GM18511 (cell line): ENCODE data around the gene MARCHF9.

Experiments
- ATAC-seq: cut with Tn5 transposase; IDR thresholded peaks from one replicate; pipeline ENCODE4 v1.9.1; 2021; ENCODE audit warnings: mild to moderate bottlenecking, moderate library complexity; ENCODE audit not compliant: unreplicated experiment

MARCHF9 gene

DNA sequence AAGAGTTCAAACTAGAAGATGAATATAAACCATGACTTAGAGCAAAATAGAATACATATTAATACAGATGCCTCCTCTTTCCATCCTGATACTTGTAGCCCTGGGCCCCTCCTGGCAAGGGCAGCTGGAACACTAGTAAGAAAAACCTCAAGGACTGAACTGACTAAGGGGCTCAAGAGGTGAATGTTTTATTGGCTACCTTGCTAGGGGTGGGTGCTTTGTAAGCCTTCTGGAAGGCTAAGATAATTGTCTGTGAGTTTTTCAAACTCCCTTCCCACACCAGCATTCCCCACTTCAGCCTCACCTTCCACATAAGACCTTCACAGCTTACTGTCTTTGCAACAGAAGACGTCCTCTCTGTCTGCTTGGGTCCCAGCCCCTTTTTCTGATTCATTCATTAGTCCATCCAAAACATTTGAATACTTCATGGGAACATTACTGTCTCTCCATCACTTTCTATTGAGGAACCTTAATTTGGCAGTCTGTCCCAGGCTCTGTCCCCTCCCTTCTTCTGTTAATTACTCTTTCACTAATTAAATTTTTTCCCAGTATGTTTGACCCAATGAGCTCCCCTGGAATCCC lies 1.1 kb upstream of the MARCHF9 start:
- ATAC-seq: no peak

DNA sequence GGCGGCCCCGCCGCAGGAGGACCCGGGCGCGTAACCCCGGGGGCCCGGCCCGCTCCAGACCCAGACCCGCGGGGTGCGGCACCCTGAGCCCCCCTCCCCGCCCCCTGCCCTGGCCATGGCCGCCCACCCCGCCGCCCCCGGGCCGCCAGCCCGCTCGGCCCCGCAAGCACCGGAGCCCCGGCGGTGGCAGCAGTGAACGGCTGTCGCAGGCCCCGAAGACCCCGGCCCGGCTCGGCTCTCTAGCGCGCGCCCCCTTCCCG lies 221 bp downstream of the MARCHF9 start:
- ATAC-seq: no peak

DNA sequence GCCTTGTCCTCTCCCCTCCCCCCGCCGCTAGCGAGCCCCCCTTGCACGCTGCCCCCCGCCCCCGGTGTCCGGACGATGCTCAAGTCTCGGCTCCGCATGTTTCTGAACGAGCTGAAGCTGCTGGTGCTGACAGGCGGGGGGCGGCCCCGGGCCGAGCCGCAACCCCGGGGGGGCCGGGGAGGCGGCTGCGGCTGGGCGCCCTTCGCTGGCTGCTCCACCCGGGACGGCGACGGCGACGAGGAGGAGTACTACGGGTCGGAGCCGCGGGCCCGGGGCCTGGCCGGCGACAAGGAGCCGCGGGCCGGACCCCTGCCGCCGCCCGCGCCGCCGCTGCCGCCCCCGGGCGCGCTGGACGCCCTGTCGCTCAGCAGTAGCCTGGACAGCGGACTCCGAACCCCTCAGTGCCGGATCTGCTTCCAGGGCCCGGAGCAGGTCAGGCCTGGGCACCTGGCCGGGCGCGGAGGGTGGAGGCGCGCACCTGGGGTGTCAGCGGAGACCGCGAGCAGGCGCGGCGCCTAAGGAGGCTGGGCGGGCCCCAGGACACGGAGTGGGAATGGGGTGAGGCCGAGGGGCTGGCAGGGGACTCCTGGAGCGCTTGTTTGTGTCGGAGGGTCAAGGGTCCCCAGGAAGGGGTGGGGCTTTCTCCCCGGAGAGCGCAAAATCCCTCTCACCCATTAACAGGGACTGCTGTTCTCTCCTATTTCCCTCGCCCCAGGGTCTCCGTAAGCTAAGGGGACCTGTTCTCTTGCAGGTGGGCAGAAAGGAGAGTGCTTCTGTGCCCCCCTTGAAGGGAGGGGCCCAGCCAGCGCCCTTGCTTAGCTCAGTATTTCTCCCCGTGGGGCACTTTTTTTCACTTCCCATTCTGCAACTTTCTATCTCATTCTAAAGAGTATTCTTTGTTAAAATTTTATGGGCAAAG lies 810 bp downstream of the MARCHF9 start:
- ATAC-seq: no peak

DNA sequence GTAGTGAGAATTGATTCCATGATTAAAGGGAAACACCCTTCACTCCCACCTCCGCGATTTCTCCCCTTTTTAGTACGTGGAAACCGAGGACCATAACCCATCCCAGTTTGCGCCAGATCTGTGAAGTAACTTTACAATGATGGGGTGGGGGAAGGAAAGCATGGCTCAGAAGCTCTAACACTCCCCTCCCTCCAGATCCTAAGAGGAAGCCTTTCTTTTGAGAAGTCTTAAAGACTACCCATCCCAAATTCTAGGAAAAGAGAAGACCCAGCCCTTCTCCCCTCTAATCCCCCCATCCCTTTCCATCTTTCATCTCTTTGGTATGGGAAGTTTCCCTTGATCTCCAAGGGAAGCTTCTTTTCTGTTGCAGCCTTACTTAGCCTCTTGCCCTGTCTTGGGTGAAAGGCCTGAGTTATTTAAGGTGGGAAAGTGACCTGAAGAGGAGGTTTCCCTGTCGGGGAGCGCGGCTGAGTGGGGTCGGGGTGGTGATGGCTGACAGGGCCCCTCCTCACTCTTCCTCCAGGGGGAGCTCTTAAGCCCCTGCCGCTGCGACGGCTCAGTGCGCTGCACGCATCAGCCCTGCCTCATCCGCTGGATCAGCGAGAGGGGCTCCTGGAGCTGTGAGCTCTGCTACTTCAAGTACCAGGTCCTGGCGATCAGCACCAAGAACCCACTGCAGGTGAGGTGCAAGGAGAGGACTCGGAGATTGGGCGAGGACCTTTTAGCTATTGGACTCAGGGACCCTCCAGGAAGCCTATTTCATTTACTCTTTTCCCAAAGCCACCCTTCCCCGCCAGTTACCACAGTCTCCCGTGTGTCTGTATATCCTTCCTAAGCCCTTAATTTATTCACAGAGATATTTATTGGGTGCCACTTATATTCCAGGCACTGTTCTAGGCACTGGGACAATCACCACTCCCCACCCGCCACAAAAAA lies 1.8 kb downstream of the MARCHF9 start:
- ATAC-seq: no peak

DNA sequence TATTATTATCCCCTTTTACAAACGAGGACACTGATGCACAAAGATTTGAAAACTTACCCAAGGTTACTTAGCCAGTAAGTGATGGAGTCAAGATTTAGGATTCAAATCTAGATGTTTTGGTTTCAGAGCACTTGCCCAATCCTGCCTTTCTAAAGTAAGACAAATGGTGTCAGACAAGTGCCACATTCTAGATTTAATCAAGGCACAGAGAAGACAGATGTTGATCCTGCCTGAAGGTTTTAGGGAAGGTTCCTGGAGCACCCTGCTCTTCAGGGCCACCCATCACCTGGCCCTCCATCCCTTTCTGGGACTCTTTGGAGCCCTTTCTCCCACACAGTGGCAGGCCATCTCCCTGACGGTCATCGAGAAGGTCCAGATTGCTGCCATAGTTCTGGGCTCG lies 2.9 kb downstream of the MARCHF9 start:
- ATAC-seq: no peak

DNA sequence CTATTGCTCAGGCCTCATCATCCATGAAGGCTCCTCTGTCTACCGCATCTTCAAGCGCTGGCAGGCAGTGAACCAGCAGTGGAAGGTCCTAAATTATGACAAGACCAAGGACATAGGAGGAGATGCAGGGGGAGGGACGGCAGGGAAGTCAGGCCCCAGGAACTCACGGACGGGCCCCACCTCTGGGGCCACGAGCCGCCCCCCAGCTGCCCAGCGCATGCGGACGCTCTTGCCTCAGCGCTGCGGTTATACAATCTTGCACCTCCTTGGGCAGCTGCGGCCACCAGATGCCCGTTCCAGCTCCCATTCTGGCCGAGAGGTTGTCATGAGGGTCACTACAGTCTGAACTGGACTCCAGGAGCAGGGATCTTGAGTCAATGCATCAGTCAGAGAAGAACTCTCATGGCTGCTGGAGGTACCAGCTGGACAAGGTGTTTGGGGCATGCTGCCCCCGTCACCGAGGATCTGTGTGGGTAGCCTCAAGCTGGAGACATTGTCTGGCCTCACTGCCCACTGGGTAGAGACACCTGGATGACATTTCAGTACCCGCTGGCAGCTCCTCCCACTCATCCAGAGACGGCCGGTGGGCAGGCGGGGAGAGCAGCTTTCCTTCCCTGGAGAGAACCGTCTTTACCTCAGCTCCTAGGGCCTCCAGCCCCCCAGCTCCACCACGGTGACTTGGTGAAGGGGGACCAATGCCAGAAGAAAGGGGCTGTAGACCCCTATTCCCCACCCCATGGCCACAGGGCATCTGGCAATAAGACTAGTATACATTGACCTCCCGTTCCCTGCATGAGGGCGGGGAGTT lies 3.9 kb downstream of the MARCHF9 start:
- no peak for ATAC-seq

DNA sequence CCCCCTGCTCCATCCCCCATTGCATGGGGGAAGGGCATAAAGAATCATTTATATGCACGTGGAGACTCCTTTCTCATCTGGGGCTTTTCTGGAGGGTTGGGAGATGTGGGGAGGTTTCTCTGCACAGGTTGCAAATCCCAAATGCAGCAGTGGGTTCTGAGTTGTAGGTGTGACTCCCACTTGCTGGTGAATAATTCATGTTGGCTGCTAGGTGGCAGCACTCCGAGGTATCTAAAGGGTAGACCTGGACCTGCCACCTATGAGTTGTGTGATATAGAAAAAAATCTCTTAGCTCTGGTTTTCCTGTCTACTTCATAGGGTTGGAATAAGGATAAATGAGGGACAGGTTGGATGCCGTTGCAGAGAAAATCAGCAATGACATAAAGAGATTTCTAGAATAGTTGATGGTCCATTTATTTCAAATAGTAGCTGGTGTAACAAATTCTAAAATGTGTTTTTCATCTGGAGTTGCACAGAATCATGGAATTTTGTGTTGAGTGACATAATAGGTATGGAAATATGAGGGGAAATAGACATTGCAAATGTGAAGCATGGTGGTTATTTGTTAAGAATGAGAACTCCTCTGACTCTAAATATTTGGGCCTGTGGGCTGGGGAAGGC lies 4.6 kb downstream of the MARCHF9 start:
- no peak for ATAC-seq

DNA sequence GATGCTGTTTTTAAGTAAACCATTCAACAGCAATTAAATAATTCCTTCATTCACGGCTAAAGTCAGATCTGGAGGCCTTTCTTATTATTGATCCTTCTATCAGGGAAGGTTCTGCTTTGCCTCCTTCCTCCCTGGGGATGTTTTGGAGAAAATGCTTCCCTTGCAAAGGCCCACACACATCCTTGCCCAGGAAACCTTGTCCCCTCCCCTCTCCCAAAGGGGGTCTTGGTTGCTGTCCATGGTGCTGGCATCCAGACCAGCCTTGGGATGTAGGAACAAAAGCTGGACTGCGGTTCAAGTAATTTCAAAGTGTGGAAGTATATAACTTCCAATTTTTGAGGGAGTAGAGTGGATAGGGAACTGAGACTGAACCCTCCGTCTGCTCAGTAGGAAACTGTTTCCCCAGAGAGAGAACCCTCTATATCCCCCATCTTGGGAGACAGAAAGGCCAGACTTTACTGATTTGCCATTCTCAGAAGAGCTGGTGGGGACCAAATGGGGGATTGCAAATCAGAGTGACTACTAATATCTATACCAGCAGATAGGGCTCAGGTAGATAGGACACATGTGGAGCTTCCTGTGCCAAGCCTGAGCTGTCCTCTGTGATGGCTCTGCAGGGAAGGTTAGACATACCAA lies 5.6 kb downstream of the MARCHF9 start:
- no peak for ATAC-seq

DNA sequence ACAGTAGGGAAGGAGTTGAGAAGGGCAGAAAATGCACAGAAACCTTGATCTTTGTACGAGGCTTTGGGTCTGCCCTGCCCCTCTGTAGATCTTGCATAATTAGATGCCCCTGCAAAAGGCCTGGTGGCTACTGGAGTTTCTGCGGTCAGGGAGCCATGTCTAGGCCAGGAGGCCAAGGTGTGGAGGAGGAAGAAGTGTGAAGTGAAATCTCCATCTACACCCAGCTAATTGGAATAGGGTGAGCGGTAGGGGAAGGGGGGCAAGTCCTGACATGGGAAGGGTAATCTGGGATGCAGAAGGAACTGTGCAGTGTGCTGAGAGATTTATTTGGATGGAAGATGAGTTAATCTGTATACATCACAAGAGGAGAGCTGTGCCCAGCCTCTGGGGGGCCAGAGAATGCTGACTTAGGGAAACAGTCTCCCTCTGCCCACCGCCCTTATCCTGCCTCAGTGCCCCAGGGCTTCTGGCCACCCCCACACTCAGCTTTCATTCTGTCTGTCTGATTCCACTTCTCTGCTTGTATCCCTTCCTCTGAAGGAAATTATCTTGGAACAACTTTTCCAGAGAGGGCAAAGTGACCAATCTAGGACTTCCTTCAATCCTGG lies 6.6 kb downstream of the MARCHF9 start:
- no peak for ATAC-seq

DNA sequence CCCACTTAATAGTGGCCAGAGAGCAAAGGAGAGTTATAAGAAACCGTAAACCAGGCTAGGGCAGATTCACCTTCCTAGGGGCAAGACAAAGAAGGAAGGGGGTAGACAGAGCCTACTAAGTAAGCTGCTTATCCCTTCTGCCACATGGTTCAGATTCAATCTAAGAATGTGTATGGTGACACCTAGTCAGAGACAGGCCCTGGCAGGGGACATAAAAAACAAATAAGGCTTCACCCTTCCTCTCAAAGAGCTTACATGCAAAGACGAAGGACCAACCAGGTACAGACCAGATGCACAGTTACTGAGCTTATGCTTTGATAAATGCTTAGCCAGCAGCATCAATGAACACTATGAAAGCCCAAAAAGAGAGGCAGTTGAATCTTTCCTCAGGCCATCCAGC lies 7.6 kb downstream of the MARCHF9 start:
- ATAC-seq: no peak

DNA sequence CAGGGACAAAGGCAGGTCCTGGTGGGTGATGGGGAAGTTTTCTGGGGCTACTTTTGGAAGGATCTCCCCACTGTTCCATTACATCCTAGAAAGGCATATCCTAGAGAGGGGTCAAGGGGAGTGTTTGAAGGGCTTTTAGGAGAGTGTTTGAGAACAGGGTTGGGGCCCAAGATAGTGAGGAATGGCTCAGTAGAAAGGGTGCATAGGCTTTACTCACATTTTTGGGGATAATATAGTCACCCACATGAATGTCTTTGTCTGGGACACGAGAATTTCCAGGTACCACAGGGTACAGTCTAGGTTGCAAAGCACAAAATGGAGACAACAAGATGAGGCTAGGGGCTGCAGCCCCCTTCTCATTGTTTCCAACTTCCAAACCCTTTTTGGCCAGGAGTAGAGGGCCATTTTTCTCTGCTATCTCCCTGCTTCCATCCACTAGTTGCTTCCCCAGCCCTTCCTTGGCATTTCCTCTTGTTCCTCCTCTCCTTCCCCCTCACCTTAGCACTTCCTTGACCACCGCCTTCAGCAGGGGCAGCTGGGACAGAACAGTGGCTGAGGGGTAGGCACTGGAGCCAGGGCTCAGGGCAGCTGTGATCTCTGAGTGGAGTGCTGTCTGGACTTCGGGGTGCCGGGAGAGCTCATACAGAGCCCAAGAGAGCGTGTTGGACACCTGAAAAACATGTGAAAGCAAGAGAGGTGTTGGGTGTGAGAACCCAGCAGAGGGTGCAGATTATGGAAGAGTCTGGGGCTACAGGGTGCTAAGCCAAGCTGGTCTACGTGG lies 9.2 kb downstream of the MARCHF9 start:
- no peak for ATAC-seq

DNA sequence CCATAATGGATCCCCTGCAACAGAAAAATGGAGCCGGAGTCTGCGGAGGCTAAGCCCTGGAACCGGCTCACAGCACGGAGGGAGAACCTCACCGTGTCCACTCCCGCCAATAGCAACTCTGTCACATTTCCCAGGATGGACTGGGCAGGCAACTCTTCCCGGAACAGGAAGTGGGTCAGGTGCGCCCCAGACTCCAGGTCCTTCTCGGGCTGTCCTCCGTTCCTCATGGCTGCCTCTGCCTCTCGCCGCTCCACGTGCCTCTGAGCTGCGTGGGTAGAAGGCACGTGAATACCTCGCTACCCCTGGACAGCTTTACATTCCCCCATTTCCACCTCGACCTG lies 9.7 kb downstream of the MARCHF9 start:
- peak; percentile 15 for ATAC-seq

DNA sequence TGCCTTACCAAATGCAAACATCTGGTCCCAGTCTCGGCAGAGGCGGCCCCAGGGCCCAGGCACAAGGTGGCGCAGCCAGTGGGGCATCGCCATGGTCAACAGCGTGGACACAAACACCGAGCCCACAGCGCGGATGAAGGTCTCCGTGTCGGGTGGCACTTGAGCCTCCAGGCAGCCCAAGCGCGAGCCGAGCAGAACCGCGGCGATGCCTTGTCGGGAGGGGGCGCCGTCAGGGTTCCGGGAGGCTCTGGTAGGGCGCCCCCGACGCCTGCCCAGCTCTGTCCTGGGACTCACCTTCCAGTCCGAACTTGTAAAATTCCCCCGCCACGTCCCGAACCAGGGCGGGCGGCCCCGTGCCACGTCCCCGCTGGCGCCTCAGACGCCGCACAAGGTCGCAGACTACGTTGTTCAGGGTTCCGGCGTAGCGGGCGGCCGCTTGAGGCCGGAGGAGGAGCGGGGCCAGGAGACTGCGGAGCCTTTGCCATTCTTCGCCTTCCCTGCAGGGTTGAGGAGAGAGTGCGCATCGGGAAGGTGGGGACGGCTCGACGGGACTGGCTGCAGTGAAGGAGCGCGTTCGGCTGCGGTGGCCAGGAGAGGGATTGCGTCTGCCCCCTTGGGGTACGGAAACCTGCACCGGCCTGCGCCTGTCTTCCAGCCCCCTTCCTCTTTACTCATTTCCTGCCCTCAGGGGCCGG lies 10.2 kb downstream of the MARCHF9 start:
- ATAC-seq: peak; percentile 71

DNA sequence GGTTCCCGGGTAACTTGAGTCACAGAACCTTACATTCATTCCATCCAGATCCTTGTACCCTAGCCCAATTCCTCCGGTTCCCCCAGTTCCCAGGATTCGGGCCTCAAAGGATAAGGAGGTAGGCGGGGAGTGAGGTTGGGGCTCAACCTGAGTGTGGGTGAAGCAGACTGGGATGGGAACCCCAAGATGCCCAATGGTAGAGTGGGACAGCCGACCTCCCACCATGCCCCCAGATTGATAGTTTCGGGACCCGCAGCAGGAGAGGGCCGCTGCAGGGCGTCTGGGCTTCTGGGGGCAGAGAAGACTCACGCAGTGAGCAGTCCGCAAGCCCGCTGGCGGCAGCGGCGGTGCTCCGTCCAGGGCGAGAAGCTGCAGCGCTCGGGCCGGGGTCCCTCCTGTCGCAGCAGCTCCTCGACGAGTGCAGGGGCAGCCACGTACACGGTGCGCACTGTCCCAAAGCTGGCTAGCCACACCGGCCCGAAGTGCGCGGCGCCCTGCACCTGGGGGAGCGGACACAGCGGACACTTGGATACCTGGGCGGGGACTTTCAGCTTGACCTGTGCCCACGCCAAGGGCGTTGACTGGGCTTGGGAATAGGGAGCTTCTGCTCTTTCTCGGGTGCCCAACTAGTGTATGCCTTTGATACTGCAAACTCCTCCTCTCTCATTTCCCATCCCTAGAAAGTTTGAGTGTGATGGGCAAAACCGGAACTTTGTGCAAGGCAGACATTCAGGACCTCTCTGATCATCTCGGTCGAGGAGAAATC lies 11.0 kb downstream of the MARCHF9 start:
- no peak for ATAC-seq

DNA sequence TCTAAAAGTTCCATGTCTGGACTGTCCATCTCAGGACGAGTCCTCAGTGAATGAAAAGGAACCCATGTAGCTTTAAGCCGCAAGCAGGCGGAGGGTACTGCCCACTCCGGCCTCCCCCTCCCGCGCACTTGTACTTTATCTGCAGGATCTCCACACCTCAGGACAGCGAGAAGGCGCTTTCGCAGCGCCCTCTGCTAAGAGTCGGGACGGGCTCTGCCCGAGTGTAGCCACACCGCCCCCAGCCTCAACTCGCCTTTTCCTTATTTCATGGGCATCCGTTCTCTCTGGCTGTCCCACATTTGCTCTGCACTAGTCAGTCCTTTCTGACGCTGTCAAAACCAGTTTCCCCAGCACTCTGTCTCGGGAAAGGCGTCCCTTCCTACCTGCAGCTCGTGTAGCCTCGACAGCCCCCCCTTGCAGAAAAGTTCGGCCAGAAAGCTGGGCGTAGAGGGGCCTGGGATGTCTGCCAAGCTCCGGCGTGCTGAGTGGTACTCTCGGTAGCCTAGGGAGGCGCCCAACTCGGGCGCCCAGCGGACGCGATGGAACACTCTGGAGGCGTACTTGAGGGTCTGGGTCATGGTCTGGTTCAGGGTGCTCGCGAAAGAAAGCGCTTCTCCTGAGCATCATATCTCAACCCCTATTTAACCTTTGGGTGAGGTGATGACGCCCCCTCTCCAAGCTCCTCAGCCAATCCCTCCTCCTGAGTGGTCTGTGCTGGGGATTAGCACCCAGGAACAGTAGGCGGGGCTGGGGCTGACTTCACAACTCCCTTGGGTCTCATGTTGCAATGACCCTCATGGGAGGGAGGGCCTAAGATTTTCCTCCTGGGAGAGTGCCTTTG lies 11.8 kb downstream of the MARCHF9 start, which contains the start of gene CYP27B1:
Gene CYP27B1, minus strand, starts transcription at position 615 of the 841 bp plus-strand sequence. Its CDS starts 37 bp downstream, at position 578.
- ATAC-seq: no peak

DNA sequence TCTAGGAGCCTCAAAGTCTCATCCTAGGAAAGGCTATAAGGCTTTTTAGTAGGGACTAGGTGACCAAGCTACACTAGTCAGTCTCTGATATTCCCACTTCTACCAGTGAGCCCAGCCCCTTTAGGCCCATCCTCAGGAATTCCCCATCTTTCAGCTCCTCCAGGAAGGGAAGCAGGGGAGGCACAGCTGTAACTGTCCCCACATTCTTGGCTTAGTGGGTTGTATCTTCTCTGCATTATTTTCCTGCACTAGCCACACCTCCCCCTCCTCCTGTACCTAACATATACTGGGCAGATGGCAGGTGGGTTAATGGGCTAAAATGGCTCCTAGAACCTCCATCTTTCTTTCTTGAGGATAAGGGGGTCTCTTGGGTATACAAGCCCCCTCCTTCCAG lies 12.4 kb downstream of the MARCHF9 start:
- no peak for ATAC-seq

DNA sequence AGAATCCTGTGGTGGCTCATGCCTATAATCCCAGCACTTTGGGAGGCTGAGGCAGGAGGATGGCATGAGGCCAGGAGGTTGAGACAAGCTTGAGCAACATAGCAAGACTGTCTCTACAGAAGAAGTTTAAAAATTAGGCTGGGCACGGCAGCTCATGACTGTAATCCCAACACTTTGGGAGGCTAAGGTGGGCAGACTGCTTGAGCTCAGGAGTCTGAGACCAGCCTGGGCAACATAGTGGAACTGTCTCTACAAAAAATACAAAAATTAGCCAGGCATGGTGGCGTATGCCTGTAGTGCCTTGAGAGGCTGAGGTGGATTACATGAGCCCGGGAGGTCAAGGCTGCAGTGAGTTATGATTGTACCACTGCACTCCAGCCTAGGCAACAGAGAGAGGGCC lies 13.0 kb downstream of the MARCHF9 start:
- ATAC-seq: no peak
